ENCODE data around the gene KIAA1328. TPM values are rescaled to one million over a fixed set of nuclear protein-coding genes. Genes with fewer than 3 reads are reported as not detected.

Gene KIAA1328
- total and polyA plus RNA-seq, 7 donors: 2.1 to 18.9 (median 12.5) TPM

- no peak for TF ChIP-seq POLR2AphosphoS5 (IDR thresholded peaks at IDR 0.05)
- no peak for TF ChIP-seq EP300 (IDR thresholded peaks at IDR 0.05)
- no peak for TF ChIP-seq CTCF (IDR thresholded peaks at IDR 0.05)
- no peak for TF ChIP-seq POLR2A (IDR thresholded peaks at IDR 0.05)
- H3K27ac ChIP-seq: no peak overlapping the region
- DNase-seq: no peak
- WGBS, 2 donors: 85 to 89% methylated on average over 16 of the region's 16 CpGs
- intact Hi-C loops (cut with DNase I): no loop called here
- H3K9me3 ChIP-seq: no peaks in the 10 kb centered on the region
- no peaks in the 10 kb centered on the region for H3K36me3 ChIP-seq
- no peaks in the 10 kb centered on the region for H3K4me1 ChIP-seq
- no peak overlapping the region for H3K4me3 ChIP-seq
- H3K27me3 ChIP-seq: peaks cover 6 to 34% (median 15%) of the 10 kb centered on the region in 3 donors
These were observed 443.9 kb downstream of the KIAA1328 start for GRCh38 chr18:37272841-37273240.

GRCh38 chr18:37274309-37275236, 445.6 kb downstream of the KIAA1328 start:
- H3K27ac ChIP-seq: no peak overlapping the region
- intact Hi-C loops (cut with DNase I): no loop called here
- no peak overlapping the region for H3K4me3 ChIP-seq
- H3K4me1 ChIP-seq: no peaks in the 10 kb centered on the region
- no peak for DNase-seq
- 16 to 34% methylated on average over 82 of the region's 82 CpGs for WGBS, 2 donors
- no peaks in the 10 kb centered on the region for H3K36me3 ChIP-seq
- no peaks in the 10 kb centered on the region for H3K9me3 ChIP-seq
- TF ChIP-seq POLR2A (IDR thresholded peaks at IDR 0.05): no peak
- TF ChIP-seq CTCF (IDR thresholded peaks at IDR 0.05): no peak
- TF ChIP-seq POLR2AphosphoS5 (IDR thresholded peaks at IDR 0.05): no peak
- TF ChIP-seq EP300 (IDR thresholded peaks at IDR 0.05): no peak
- peaks cover 6 to 34% (median 15%) of the 10 kb centered on the region in 3 donors for H3K27me3 ChIP-seq

- Histone ChIP-seq H3K4me3 (no peak overlapping the region), H3K27ac (no peak overlapping the region), H3K4me1 (no peaks in the 10 kb centered on the region), H3K36me3 (no peaks in the 10 kb centered on the region), H3K27me3 (peaks cover 6 to 34% (median 15%) of the 10 kb centered on the region in 3 donors), H3K9me3 (no peaks in the 10 kb centered on the region)
- TF ChIP-seq POLR2A (IDR thresholded peaks at IDR 0.05): no peak
- TF ChIP-seq CTCF (IDR thresholded peaks at IDR 0.05): no peak
- TF ChIP-seq EP300 (IDR thresholded peaks at IDR 0.05): no peak
- no peak for TF ChIP-seq POLR2AphosphoS5 (IDR thresholded peaks at IDR 0.05)
- 17 to 25% methylated on average over 32 of the region's 32 CpGs for WGBS, 2 donors
- DNase-seq: no peak
- intact Hi-C loops (cut with DNase I): no loop called here
These were observed 446.4 kb downstream of the KIAA1328 start for GRCh38 chr18:37275237-37275741.

GRCh38 chr18:37276111-37276890, 447.4 kb downstream of the KIAA1328 start:
- WGBS, 2 donors: 83 to 88% methylated on average over 10 of the region's 10 CpGs
- no peak for DNase-seq
- Histone ChIP-seq H3K27ac (no peak overlapping the region), H3K27me3 (peaks cover 6 to 34% (median 15%) of the 10 kb centered on the region in 3 donors), H3K4me1 (no peaks in the 10 kb centered on the region), H3K4me3 (no peak overlapping the region), H3K36me3 (no peaks in the 10 kb centered on the region), H3K9me3 (no peaks in the 10 kb centered on the region)
- intact Hi-C loops (cut with DNase I): no loop called here
- TF ChIP-seq POLR2AphosphoS5 (IDR thresholded peaks at IDR 0.05): no peak
- TF ChIP-seq EP300 (IDR thresholded peaks at IDR 0.05): no peak
- TF ChIP-seq POLR2A (IDR thresholded peaks at IDR 0.05): no peak
- no peak for TF ChIP-seq CTCF (IDR thresholded peaks at IDR 0.05)
